PC-3 (cell line): ENCODE data around the gene KCNS3.

ENCODE experiments used
- CTCF ChIP-seq: fragments of 300-600 bp; sonication (generic); conservative IDR thresholded peaks from 2 replicates; pipeline ENCODE4 v1.5.1; 2017; ENCODE audit warnings: antibody characterized with exemption, low read depth, mild to moderate bottlenecking, low read length
- EZH2 ChIP-seq: fragments of 300-600 bp; sonication (generic); IDR thresholded peaks from one replicate; pipeline ENCODE4 v1.6.1; 2017; ENCODE audit warnings: antibody characterized with exemption, mild to moderate bottlenecking, low read length; ENCODE audit not compliant: unreplicated experiment

DNA sequence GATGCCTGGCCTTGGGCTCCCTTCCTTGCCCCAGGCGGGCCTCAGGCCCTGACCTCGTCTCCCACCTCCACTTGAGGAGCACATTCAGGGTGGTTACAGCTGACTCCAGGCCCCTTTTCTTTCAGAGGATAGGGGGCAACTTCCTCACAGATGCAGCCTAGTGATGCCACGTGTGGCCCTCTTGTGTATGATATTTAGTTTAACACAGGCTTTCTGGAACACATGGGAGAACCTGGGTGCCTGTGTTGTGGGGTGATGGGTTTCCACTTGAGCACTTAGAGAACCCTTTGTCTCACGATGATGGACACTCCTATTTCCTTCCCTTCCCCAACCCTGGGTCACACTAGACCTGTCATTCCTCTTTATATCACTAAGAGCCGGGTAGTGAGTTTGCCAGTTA, 6.8 kb upstream of the KCNS3 start:
- TF ChIP-seq CTCF (no peak), EZH2 (no peak)
